Germinal center (tissue), 1 donor: ENCODE measurements around the gene ZC3H18.

Source experiments
- DNase-seq: peaks from one replicate; pipeline ENCODE4 v3.0.0; 2012; ENCODE audit warnings: mixed read lengths, low spot score

Gene ZC3H18

GRCh38 chr16:88532434-88533241 is 37.6 kb upstream of the ZC3H18 start:
- DNase-seq, result no peak

GRCh38 chr16:88533381-88533917 is 36.8 kb upstream of the ZC3H18 start:
- DNase-seq, result no peak

GRCh38 chr16:88533932-88534637 is 36.1 kb upstream of the ZC3H18 start:
- DNase-seq, result peak; percentile 92

DNA sequence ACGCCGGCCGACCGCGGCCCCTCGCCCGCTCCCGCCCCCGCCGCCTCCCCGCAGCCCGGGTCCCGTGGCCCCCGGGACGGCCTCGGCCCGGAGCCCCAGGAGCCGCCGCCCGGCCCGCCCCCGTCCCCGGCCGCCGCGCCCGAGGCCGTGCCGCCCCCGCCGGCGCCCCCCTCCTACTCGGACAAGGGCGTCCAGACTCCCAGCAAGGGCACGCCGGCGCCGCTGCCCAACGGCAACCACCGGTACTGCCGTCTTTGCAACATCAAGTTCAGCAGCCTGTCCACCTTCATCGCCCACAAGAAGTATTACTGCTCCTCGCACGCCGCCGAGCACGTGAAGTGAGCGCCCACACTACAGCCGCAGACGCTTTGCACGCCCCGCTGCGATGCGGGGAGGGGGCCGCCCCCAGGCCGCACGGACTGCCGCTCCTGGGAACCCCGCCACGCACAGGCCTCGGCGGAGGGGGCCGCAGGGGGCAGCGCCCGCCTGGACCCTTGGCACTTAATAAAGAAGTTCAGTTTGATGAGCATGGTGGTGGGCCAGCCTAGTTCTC is 35.5 kb upstream of the ZC3H18 start:
- DNase-seq, result peak; percentile 44

- no peak for DNase-seq
Measured at GRCh38 chr16:88535191-88535856, 34.9 kb upstream of the ZC3H18 start.

DNA sequence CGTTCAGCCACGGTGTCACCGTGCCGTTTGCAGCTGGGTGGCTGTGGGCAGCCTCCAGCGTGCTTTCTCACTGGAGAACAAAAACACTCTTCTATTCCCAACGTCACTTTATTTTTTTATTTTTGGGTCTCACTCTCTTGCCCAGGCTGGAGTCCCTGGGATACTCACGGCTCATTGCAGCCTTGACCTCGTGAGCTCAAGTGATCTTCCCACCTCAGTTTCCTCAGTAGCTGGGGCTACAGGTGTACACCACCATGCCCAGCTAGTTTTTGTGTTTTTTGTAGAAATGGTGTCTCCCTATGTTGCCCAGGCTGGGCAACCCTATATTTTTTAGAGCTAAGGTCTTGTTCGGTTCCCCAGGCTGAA is 34.4 kb upstream of the ZC3H18 start:
- no peak for DNase-seq

DNA sequence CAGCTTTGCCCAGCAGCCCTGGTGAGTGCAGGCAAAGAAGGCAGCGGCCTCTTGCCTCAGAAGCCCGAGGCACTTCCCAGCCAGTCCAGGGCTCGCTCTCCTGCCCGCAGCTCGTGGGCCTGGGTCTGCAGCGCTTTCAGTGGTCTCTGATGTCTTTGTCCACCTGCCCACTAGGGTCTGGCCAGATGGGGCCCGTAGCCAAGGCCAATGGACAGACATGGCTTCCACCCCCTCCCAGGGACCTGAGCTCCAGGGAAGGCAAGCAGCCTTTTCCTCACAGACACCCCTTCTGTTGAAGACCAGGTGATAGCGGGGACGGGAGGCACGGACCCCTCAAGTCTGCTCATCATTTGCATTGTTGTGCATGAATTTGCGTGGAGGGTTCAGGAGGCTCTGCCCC is 33.7 kb upstream of the ZC3H18 start:
- DNase-seq, result no peak

DNA sequence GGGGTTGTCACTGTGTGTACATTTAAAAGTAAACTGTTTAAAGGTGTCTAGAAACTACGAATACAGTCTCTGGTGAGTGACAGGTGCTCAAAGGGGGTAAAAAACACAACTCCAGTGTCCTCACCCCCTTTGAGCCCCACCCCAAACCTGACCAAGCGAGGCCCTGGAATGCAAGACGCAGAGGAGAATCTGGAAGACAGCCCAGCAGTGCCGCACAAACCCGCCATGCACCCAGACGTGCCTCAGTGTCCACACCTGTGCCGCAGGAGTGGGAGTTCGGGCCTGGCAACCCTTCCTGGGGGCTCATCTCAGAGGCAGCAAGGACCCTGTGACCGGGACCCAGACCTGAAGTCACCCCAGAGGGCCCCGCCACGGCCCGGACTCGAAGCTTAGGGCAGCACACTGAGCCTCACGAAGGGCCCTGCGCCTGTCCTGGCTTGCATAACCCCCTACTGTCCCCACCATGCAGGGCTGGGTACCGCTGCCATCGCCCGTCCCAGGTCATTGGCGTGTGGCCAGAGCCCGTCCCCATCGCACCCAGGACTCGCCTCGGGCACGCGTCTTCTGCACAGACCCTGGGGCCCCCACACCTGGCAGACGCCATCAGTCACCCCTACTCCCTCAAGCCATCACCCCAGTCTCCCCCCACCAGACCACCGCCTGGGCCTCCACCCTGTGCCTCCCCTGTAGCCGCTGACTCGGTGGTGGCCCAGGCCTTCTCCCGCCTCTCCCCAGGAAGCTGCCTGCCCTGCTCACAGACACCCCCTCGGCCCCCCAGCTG is 33.0 kb upstream of the ZC3H18 start:
- no peak for DNase-seq

DNA sequence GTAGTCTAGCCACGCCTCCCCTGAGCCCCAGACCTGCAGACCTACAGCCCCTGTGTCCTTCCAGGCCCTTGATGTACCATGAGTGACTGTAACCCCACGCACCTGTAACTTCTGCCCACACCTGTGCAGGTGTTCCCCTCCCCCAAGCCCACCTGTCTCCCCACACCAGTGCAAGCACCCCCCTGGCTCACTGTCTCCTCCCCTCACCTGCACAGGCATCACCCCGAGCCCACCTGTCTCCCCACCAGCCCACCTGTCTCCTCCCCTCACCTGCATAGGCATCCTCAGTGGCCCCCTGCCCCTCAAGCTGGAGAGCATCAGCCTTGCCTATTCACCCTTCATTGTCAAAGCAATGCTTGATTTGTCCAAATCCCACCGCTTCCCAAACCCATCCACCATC is 32.3 kb upstream of the ZC3H18 start:
- no peak for DNase-seq

GRCh38 chr16:88538366-88539060 is 31.7 kb upstream of the ZC3H18 start:
- DNase-seq, result no peak

- no peak for DNase-seq
Measured at GRCh38 chr16:88539261-88539651, 30.9 kb upstream of the ZC3H18 start.

DNA sequence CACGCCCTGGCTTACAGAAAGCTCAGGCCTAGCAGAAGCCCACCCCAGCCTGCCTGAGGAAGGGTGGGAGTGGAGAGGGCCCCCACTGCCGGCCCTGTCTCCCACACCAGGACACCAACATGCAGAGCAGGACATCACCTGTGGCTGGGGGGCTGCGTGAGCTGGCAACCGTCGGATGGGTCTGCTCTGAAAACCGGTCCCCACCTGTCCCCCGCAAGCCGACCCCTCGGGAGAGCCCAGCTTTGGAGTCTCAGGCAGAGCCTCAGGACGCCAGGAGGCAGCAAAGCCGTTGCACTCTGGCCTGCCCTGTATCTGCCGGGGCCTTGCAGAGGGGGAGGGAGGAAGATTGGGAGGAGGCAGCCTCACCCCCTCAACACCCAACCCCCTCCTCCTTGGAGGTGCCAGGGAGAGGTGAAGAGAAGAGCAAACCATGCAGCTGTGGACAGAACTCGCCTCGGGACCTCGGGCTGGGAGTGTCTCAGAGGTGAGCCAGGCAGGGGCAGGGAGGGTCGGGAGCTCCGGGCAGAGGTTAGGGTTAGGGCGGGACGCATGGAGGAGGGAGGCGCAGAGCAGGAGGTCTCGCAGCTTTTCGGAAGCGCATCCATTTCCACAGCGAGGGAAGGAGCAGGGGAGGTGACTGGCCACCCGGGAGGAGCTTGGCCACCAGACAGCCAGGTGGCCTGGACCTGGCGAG is 30.4 kb upstream of the ZC3H18 start:
- no peak for DNase-seq

DNA sequence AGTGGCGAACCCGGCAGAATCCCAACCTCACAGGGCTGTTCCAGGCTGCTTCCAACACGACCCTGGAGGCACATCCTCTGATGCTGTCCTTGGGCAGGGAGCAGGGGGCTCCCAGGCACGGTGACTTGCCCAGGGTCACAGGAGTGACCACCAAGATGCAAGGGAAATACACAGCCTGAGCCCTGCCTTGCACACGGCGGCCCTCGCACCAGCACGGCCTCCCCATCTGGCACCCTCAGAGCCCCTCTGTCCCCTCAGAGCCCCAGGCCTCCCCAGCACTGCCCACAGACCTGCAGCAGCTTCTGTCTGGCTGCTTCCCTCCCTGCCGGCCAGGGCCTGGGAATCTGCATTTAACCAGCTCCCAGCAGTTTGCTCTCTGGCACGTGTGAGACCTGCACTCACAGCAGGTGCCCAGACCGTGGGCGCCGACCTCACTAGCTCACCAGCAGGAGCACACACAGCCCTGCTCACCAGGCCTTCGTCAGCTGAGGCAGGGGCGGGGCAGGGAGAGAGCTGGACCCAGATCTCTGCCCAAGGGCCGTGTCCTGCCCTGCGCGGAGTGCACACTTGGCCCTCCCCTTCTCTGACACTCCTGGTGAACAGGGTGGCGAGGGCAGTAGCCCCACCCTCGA is 29.7 kb upstream of the ZC3H18 start:
- no peak for DNase-seq

DNA sequence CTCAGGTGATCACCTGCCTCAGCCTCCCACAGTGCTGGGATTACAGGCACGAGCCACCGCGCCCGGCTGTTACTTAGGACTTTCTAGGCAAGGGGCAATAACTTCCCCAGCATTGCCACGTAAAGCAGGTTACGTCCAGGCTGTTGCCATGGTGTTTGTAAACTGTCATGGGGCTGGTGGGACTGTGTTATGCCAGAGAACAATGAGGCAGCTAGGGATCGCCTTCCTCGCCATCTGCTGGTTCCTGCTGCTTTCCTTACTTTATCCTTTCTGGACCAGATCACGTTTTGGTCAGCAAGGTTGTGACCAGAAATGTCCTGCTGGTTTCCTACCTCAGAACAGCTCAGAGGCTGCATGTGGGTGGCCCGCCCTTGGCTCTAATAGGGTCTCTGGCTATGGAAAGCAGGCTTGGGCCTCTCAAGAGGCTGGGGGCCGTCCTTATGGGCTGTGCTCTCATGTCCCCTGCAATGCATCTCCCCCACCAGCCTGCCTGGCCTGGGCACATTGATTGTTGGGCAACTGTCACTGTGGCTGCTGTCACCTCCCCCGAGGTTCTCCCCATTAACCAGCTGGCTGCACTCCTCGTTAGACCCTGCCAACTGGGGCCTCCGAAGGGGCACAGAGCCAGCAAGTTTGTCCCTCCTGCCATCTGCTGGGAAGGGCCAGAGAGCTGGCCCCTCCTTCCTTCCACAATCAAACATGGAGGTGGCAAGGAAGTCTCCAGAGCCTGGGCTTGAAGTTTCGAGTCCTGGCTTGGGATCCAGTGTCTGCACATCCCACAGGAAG is 28.2 kb upstream of the ZC3H18 start:
- no peak for DNase-seq

GRCh38 chr16:88543230-88543813 is 26.9 kb upstream of the ZC3H18 start:
- no peak for DNase-seq

DNA sequence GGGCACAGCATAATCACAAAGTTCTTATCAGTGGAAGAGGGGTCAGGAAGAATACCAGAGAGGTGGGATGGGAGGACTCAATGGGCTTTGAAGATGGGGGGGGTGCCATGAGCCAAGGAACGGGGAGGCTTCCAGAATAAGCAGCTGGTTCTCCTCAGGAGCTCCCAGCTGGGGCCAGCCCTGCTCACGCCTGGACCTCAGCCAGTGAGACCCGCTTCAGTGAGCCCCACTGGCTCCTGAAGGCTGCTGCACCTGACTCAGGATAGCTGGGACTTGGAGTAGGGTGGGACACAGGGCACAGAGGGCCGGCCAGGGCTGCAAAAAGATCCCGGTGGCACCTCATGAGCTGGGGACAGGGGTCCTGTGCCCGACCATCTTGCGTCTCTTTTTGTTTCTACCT is 24.4 kb upstream of the ZC3H18 start:
- DNase-seq, result no peak

GRCh38 chr16:88548131-88548874 is 21.9 kb upstream of the ZC3H18 start:
- DNase-seq, result no peak

GRCh38 chr16:88548985-88549384 is 21.2 kb upstream of the ZC3H18 start:
- DNase-seq, result no peak
